ENCODE measurements around the gene B3GNT3. TPM values are rescaled to one million over a fixed set of nuclear protein-coding genes. Genes with fewer than 3 reads are reported as not detected.

The B3GNT3 gene
- total RNA-seq, 1 experiment from 2014 or later, result 22.2 TPM

GRCh38 chr19:17778251-17778967 lies 16.5 kb upstream of the B3GNT3 start (continued):
- no peak for TF ChIP-seq FOSL1 (IDR thresholded peaks at IDR 0.05; ENCODE audit: low read depth)
- TF ChIP-seq EGR1 (IDR thresholded peaks at IDR 0.05; ENCODE audit: low read depth), result peak; percentile 56; the same call in 1 of the 2 replicates
- TF ChIP-seq YY1 (IDR thresholded peaks at IDR 0.05; ENCODE audit: extremely low read depth, insufficient replicate concordance, low read depth, low read length), result no peak

- Histone ChIP-seq H3K4me1 (ENCODE audit: control insufficient read depth in 1 of 2, insufficient read depth in 2 of 2, low read length in 2 of 2) (peaks cover 24 to 45% of the 10 kb centered on the region in 2 experiments), H3K36me3 (ENCODE audit: control insufficient read depth in 1 of 2, insufficient read depth in 2 of 2, low read length in 2 of 2) (no peaks in the 10 kb centered on the region), H3K27me3 (ENCODE audit: insufficient read depth, low read length) (no peaks in the 10 kb centered on the region), H3K9me2 (ENCODE audit: insufficient read depth) (no peaks in the 10 kb centered on the region), H4K20me1 (ENCODE audit: insufficient read depth) (no peaks in the 10 kb centered on the region), H2AFZ (ENCODE audit: low read depth, low read length, poor library complexity, severe bottlenecking) (no peak overlapping the region), H3K4me3 (replicated peaks in 1 of 2; ENCODE audit: low read depth in 1 of 2, low read length in 2 of 2) (peak overlapping the region; percentile 55 to 70), H3K79me2 (ENCODE audit: insufficient read depth, low read length) (no peaks in the 10 kb centered on the region), H3K9ac (ENCODE audit: low read length) (peak overlapping the region; percentile 82), H3K4me2 (ENCODE audit: low read length) (peak overlapping the region; percentile 100), H3K27ac (ENCODE audit: low read depth, low read length) (peak overlapping the region; percentile 87), H3K9me3 (ENCODE audit: control insufficient read depth in 1 of 2, insufficient read depth in 1 of 2, low read depth in 1 of 2, low read length in 2 of 2) (no peaks in the 10 kb centered on the region)
- TF ChIP-seq REST (IDR thresholded peaks at IDR 0.05; ENCODE audit: low read depth) (no peak), MAX (IDR thresholded peaks at IDR 0.05) (peak; percentile 70; the same call in 1 of the 2 replicates), CEBPB (IDR thresholded peaks at IDR 0.05; ENCODE audit: low read depth) (no peak), ZFX (IDR thresholded peaks at IDR 0.05) (peak; percentile 26; the same call in 1 of the 2 replicates)
- DNase-seq (ENCODE audit: low read depth, low spot score) (peak; percentile 93), ATAC-seq (peak; percentile 48)
- intact Hi-C loops (cut with micrococcal nuclease), result loop anchor here (1.0 to 5.0 kb wide), 6 partner anchors 18 to 267 kb away; partner anchors contain the start of genes CCDC124 and PGLS
- no TSS peak for BruUV-seq (replicated peaks)
- ChIA-PET CTCF (no interaction called here), POLR2A (interaction anchor here (0.7 to 1.6 kb wide), 2 partner anchors 13 to 16 kb away, joined by 3 to 5 read pairs; partner anchors contain the start of gene B3GNT3), RAD21 (ENCODE audit: low non-redundant PET in 1 of 2, low total read pairs in 2 of 2, uncharacterized antibody in 2 of 2, unreplicated experiment in 2 of 2) (no interaction called here)
Observed at GRCh38 chr19:17778968-17779929, 15.7 kb upstream of the B3GNT3 start.

All from HCT116 (cell line).